Lower leg skin (tissue), 3 donors: ENCODE data around the gene ZFAND3.

Experiments
- CTCF ChIP-seq, 3 donors: fragments of 450-650 bp; IDR thresholded peaks; one replicate each; pipeline ENCODE4 v1.5.1; 2016; ENCODE audit warnings: antibody characterized with exemption in 3 of 3, mild to moderate bottlenecking in 3 of 3, moderate library complexity in 2 of 3
- POLR2A ChIP-seq, 2 donors: fragments of 450-650 bp; IDR thresholded peaks; one replicate each; pipeline ENCODE4 v1.6.1; 2016 to 2017; ENCODE audit warnings: antibody characterized with exemption in 2 of 2, mild to moderate bottlenecking in 1 of 2, moderate library complexity in 1 of 2

- no peak for TF ChIP-seq CTCF (IDR thresholded peaks at IDR 0.05)
- TF ChIP-seq POLR2A (IDR thresholded peaks at IDR 0.05): no peak
Observed at GRCh38 chr6:37774028-37774680, 45.4 kb upstream of the ZFAND3 start.
